ENCODE results near the gene HEXA.

The HEXA gene

DNA sequence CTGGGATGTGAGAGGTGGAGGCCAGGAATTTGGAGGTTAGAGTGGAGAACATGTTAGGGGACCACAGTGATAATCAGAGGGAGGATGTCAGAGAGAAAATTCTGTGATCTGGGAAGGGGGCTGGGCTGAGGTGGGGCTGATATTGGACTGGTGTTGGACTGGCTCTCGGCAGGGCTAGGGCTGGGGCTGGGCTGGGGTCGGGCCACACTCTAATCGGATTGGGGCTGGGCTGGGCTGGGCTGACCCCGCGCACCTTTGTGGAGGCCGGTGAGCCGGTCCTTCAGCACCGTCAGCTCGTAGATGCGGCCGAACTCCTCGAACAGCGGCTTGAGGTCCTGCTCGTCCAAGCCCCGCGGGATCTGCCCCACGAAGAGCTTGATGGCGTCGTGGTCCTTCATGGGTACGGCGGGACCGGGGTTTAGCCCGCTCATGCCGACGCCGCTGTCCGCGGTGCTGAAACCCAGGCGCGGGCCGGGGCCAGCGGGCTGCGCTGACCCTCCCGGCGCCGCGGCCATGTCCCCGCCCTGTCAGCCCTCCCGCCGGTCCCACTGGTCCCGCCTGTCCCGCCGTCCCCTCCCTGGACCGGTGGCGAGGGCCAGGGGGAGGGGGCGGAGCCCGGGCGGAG is 56.3 kb downstream of the HEXA start:
- no peak for DNase-seq (ENCODE audit: low read depth)

- no peak for DNase-seq (ENCODE audit: low read depth)
Observed at GRCh38 chr15:72318408-72318942, 57.3 kb downstream of the HEXA start.

GRCh38 chr15:72315706-72316370 is 60.0 kb downstream of the HEXA start:
- no peak for DNase-seq (ENCODE audit: low read depth)

DNA sequence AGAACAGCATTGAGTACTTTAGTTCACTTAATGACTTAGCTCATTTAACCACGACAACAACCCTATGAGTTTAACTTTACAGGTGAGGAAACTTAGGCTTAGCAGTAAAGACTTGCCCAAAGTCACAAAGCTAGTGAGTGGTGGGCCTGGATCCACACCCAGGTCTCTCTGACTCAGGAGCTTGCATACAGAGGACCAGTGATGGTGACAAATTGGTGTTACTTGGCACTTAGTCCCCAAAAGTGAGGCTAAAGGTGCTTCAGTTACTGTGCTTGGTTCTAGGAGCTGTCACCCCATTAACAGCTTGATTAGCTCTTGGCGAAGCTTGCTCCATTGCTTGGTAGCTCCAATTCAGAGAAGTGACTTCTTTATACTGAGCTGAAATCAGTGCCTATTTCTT is 61.9 kb downstream of the HEXA start:
- no peak for DNase-seq (ENCODE audit: low read depth)

DNA sequence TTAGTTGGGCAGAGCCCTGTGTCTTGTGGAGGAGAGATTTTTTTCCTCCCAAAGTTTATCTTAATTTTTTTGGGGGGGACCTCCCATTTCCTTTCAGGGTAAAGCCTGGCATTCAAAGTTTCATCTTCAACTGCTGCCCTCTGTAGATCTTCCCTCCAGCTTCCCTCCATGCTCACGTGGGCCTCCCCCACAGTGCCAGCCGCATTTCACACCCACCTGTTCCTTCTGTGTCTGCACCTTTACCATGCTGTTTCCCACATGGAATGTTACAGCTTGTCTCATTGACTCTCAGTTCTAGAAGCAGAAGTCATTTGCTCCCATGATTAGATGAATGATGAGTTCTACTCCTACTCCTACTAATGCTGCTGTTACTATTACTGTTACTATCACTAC is 62.4 kb downstream of the HEXA start:
- no peak for DNase-seq (ENCODE audit: low read depth)

DNA sequence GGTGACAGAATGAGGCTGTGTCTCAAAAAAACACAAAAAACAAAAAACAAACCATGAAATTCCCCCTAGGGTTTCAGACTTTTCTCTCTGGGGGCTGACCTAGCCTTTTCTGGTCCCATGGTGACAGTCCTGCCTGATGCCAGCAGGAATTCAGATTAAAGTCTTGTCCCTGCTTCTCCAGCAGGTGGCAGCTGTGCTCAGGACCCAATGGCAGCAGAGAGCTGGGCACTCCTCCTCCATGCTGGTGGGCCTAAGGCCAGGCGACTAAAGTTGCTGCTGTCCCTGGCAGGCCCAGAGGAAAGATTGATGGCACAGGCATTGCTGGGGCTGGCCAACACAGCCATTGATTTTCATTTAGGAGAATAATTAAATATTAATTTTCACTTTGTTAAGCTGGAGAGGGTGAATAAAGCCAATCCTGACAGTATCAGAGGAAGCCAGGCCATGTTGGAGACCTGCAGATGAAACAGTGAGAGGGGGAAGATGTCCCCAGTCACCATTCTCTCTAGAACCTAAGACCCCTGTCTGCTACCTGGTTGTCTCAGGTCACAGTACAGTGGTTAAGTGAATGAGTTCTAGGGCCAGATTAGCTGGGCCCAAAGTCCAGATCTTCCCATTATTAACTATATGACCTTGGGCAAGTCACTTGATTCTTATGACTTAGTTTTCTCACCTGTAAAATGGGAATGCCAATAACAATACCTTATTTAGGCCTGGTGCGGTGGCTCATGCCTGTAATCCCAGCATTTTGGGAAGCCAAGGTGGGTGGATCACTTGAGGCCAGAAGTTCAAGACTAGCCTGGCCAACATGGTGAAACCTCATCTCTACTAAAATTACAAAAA is 63.0 kb downstream of the HEXA start:
- DNase-seq (ENCODE audit: low read depth), result no peak

DNA sequence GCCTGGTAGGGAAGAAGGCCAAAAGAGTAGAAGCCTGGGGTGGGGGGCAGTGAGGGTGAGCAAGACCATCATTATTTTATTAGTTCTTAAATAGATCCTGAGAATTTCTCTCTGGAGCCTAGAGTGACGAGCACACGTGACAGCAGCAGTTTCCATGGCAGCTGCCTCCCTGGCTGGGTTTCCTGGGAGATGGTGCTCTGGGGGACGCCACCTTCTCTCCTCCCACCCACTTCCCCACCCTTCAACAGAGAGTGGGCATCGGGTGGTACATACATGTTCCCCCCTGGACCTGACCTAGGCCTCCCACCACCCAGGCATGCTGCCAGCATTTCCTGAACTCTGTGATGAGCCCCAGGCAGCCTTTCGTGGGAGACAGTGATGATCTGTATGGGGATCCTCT is 68.8 kb downstream of the HEXA start:
- no peak for DNase-seq (ENCODE audit: low read depth)

DNA sequence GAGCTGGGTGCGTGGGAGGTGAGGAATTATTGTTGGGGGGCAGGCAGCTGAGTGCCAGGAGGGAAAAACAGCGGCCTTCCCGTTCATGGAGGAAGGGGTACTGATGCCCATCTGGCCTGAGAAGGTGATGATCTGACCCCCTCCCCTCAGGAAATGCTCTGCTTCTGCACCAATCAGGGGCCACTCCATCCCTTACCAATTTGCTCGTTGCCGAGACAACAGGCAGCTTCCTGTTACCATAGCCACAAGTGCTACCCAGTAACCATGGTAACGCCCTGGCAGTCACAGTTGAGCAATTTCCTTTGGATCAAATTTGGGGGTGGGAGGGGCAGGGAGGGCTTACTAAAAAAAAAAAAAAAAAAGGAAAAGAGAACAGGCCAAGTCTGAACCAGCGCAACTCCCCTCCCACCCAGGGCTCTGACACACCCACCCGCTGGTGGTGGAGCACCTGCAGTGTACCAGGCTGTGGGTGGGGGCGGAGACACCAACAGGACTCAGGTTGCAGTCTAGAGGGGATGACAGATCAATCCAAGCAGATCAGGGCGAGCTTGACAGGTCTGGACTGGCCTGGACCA is 69.5 kb downstream of the HEXA start:
- DNase-seq (ENCODE audit: low read depth), result no peak

- no peak for DNase-seq (ENCODE audit: low read depth)
Observed at GRCh38 chr15:72304596-72304995, 71.2 kb downstream of the HEXA start.

- no peak for DNase-seq (ENCODE audit: low read depth)
Observed at GRCh38 chr15:72302955-72303354, 72.9 kb downstream of the HEXA start.
